Occipital lobe (tissue), 2 donors: ENCODE results near the gene DNM3. TPM values are rescaled to one million over a fixed set of nuclear protein-coding genes. Genes with fewer than 3 reads are reported as not detected.

Source experiments
- DNase-seq: peaks from one replicate; lab custom pipeline; 2025; lab: John Stamatoyannopoulos, UW
- total RNA-seq: library from RNA; depleted of rRNA; stranded (reverse); fragments of >200 nt; gene quantifications from one replicate; pipeline ENCODE4 v1.2.3, GENCODE V29; 2014

The DNM3 gene
- total RNA-seq, 1 donor from 2014 or later = 115 TPM

GRCh38 chr1:171969813-171970212, 128.5 kb downstream of the DNM3 start:
- DNase-seq = no peak

GRCh38 chr1:171972846-171973245, 131.5 kb downstream of the DNM3 start:
- no peak for DNase-seq

- no peak for DNase-seq
Observed at GRCh38 chr1:171973421-171973820, 132.1 kb downstream of the DNM3 start.

GRCh38 chr1:171981303-171981702, 140.0 kb downstream of the DNM3 start:
- no peak for DNase-seq

- no peak for DNase-seq
Observed at GRCh38 chr1:171983584-171983983, 142.3 kb downstream of the DNM3 start.

- no peak for DNase-seq
Observed at GRCh38 chr1:171984262-171984661, 143.0 kb downstream of the DNM3 start.

- no peak for DNase-seq
Observed at GRCh38 chr1:171984850-171985485, 143.7 kb downstream of the DNM3 start.

GRCh38 chr1:171985639-171986038, 144.3 kb downstream of the DNM3 start:
- no peak for DNase-seq

GRCh38 chr1:171988243-171988885, 147.1 kb downstream of the DNM3 start:
- DNase-seq = no peak

- DNase-seq = no peak
Observed at GRCh38 chr1:171990371-171990770, 149.1 kb downstream of the DNM3 start.

- DNase-seq = no peak
Observed at GRCh38 chr1:171994293-171994692, 153.0 kb downstream of the DNM3 start.

- no peak for DNase-seq
Observed at GRCh38 chr1:171995573-171995972, 154.3 kb downstream of the DNM3 start.

- no peak for DNase-seq
Observed at GRCh38 chr1:171997936-171998335, 156.6 kb downstream of the DNM3 start.

- no peak for DNase-seq
Observed at GRCh38 chr1:171998711-171999110, 157.4 kb downstream of the DNM3 start.

GRCh38 chr1:171999756-172000155, 158.5 kb downstream of the DNM3 start:
- no peak for DNase-seq

GRCh38 chr1:172001288-172001687, 160.0 kb downstream of the DNM3 start:
- DNase-seq = no peak

- no peak for DNase-seq
Observed at GRCh38 chr1:172002725-172003345, 161.5 kb downstream of the DNM3 start.

- no peak for DNase-seq
Observed at GRCh38 chr1:172003766-172004530, 162.7 kb downstream of the DNM3 start.

GRCh38 chr1:172004671-172005070, 163.4 kb downstream of the DNM3 start:
- no peak for DNase-seq

- no peak for DNase-seq
Observed at GRCh38 chr1:172005856-172006255, 164.6 kb downstream of the DNM3 start.

- DNase-seq = no peak
Observed at GRCh38 chr1:172006660-172007059, 165.4 kb downstream of the DNM3 start.

GRCh38 chr1:172018727-172019311, 177.5 kb downstream of the DNM3 start:
- no peak for DNase-seq
